SHP77 (cell line): ENCODE data around the gene CLCN4.

Source experiments
- DNase-seq, 2 experiments: peaks; one replicate each; lab custom pipeline; 2025; lab: John Stamatoyannopoulos, UW

CLCN4 gene

DNA sequence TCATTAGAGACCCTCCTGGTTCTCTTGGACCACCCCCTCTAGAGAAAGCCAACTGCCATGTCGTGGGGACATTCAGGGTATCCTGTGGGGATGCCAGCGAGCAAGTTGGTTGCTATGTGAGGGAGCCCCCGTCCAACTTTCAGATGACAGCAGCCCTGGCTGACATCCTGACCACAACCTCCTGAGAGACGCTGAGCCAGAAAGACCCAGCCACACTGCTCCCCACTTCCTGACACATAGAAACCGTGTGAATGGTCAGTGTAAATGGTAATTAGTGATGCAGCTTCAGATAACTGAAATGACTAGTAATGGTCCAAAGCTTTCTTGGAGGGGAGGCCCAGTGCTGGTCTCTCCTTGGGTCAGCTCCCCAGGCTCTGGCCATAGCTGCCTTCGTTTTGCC, 10.8 kb downstream of the CLCN4 start:
- DNase-seq: no peak

DNA sequence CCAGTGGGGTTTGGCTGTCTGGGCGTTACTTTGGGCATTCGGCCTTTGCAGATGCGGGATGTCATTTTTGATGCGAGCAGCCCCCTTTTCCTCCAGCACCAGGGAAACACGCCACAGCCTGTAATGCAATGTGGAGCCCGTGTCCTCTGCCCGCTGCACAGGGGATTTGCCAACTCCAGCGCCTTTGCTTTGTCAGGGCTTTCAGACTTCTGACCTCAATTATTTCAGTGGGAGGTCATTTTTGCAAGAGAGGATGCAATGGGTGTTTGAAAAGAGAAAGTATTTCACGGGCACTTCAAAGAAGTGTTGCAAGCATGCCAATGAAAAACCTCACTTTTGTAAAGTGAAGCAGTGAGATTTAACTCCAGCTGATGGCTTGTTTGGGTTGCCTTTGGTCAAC, 11.5 kb downstream of the CLCN4 start:
- DNase-seq: no peak

DNA sequence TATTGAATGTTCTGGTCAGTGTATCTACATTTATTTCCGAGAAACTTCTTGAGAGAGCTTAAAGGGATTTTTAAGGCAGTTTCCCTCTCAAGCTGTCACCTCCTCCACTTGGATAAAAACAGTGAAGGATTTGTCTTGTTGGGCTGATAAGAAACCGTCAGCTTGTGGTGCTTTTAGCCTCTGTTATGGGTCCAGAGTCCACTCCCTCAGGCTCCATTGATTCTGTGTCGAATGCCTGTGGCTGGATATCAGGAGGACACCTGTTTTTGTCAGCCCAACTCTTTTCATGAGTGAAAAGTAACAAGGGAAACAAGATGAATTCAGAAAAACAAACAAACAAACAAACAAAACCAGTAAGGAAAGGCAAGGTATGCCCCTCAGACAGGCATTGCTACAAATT, 12.4 kb downstream of the CLCN4 start:
- DNase-seq: no peak

DNA sequence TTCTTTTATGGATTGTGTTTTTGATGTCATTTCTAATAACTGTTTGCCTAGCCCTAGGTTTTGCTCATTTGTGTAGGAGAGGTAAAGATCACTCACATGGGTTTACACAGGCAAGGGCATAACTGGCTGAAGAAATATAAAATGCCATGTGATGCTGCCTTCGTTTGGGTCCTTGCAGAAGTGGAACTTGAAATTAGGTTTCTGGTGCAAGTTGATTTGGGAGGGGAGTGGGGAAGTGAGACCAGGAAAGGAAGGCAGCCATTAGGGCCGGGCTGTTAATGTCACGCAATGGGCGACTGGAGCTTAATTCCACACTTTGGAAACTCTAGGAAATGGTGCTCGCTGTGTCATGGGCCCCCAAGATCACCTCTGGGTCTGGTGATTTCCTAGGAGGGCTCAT, 14.5 kb downstream of the CLCN4 start:
- no peak for DNase-seq

DNA sequence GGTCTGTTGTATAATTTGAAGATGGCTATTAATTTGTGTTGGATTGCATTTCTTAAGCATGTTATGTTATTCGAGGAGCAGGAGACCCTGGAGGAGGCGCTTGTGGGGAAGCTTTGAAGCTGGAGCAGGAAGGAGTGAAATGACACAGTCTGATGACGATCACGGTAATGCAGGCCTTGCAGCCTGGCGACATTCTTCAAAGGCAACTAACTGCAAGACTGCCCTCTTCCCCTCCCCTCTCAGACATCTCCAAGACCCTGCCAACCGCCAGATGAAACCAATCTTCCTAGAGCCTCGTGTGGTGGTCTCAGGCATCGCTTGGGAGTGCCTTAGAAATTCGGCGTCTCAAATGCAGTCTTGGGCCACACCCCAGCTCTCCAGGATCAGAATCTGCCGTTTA, 16.1 kb downstream of the CLCN4 start:
- DNase-seq: no peak

DNA sequence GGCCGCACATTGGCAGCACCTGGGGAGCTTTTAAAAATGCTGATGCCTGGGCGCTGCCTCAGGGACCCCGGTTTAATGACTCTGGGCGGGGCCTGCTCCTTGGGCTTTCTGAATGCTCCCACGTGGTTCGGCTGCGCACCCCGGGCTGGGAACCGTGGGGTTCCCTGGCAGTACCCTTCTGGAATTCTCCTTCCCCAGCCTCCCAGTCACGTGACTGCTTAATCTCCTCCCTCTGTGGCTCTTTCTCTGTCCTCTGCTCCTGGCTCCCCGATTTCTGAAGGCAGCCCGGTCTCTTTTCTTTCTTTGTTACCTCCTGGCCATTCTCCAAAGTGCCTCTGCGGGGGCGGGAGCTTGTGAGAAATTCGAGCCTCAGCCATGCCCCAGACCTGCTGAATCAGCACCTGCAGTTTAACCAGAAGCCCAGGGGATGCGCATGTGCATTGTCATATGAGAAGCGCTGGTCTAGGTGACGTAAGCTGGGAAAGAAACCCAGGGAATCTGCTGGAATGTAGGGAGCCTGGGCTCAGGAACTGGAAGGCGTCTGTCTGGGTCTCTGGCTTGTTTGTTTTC, 16.6 kb downstream of the CLCN4 start:
- DNase-seq: no peak

DNA sequence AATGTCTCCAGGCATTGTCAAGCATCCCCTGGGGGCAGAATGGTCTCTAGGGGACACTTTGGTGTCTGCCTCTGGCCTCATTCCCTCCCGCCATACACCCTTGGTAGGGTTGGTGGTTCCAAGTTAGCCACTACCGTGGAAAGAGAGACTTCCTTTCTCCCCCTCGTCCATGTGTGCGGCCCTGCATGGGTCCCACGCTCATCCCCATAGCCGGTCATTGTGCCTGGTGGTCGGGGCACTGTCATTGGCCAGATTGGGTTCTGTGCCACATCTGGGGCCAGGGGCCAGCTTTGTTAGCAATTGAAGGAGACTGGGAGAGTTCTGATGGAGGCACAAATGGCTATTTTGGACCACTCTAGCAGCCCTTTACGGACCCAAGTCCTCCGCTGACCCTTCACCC, 17.3 kb downstream of the CLCN4 start:
- DNase-seq: no peak

DNA sequence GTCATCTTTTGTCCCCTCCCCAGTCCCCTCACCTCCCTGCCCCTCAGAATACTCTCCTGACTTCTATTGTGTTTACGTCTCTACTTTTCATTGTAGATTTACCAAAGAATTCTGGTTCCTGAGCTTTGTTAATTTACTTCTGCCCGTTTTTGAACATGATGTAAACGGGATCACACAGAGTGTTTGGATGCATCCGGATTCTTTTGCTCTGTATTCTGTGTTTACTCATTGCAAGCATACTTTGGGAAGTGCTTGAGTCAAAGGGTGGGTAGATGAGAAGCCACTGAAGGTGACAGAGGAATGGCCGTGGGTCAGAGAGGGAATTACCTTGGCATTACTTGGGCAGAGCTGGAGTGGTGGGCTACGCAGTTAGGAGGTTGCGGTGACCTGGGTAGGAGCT, 18.0 kb downstream of the CLCN4 start:
- no peak for DNase-seq

DNA sequence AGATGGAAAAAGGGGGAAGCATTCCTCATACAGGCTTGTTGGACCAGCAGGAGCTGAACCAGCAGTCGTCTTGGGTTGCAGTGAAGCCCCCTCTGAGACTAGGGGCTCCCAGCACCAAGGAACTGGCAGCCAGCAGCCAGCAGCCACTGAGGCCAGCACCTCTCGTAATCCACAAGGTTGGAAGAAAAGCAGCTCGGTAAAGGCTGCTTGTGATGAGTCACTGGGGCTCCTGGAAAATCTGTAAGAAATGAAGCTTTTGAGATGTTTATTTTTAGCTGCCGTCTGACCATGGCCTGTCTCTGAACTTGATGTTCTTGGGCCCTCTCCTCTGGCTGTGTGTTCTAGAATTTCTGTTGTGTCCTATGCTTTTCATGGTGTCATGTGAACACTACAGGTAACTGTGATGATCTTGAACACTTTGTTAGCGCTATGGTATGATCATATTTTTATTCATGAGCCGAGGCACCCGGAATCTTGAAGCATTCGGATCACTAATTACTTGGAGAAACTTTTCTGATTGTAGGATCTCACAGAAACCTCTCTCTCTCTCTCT, 18.6 kb downstream of the CLCN4 start:
- no peak for DNase-seq

DNA sequence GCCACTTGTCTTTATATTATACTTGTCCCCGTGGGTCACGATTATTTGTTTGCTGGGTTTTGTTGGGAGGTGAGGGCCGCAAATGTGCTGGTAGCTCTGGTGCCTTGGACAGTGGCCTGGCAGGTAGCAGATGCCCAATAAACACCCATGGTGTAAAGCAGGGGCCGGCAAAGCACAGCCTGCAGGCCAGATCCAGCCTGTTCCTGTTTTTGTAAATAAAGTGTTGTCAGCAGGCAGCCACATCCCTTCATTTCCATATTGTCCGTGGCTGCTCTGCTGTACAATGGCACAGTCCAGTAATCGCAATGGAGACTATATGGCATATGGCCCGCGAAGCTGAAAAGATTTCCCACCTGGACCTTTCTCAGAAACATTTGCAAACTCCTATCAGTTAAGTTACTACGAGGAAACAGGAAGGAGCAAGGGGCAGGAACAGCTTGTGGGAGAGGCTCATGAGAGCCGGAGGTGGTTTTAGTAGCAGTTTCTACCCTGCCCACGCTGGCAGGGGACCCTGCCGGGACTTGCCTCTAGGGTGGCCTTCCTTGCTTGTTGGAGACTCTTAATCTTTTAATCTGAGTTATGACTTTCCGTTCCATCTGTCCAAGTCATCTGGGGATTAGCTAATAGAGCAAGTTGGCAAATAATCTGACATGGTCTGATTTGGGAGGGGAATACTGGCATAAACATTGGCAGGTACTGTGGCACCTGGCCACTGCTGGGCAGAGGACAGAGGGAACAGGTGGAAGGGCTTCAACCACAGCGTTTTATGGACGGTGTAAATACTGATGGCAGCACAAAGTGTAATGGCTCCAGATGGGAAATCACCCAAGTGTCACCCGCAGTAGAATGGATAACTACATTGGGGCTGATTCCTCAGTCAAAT, 19.6 kb downstream of the CLCN4 start:
- DNase-seq: no peak

DNA sequence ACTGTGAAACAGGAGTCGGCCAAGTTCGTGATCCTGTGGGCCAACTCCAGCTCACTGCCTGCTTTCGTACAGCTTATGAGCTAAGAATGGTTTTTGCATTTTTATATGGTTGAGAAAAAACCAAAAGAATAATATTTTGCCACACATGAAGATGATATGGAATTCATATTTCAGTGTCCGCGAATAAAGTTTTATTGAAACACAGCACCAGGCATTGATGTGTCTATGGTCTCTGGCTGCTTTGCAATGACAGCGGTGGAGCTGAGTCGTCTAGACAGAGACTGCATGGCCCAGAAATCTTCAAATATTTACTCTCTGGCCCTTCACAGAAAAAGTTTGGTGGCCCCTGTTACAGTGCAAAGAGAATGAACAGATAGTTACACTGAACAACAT, 20.2 kb downstream of the CLCN4 start:
- DNase-seq: no peak

DNA sequence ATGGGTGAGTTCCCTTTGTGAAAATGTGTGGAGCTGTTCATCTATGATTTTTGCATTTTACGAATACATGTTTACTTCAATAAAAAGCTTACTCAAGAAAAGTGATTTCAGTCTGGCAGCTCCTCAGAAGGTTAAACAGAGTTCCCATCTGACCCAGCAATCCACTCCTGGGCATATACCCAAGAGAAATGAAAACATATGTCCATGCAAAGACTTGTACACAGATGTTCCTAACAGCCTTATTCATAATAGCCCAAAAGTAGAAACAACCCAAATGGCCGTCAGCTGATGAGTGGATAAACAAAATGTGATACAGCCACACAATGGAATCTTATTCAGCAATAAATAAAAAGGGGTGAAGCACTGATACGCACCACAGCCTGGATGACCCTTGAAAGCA, 20.8 kb downstream of the CLCN4 start:
- DNase-seq: no peak

DNA sequence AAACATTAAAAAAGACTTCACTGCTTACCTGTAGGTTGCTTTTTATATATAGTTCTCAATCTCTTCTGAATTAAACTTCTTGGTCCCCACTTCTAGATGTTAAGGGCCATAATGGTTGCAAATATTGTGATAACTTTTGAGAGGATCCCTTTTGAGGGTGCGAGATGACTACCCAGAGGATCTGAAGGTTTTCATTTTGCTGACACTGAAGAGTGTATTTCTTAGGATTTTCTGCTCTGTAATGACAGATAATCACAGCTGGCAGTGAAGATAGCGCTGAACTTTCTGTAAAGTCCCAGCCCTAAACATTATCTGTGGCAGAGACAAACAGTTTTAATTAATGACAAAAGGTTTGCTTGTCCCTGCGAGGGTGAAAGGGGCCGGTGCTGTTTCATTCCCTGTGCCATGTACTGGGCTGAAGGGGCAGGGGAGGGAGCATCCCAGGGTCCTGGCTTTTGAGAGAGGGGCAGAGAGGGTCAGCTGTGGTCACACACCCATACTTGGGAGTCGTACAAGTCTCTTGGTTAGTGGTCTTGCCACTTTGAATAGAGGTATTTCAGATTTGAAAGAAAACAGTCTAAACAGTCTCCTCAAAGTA, 22.2 kb downstream of the CLCN4 start:
- DNase-seq: no peak

DNA sequence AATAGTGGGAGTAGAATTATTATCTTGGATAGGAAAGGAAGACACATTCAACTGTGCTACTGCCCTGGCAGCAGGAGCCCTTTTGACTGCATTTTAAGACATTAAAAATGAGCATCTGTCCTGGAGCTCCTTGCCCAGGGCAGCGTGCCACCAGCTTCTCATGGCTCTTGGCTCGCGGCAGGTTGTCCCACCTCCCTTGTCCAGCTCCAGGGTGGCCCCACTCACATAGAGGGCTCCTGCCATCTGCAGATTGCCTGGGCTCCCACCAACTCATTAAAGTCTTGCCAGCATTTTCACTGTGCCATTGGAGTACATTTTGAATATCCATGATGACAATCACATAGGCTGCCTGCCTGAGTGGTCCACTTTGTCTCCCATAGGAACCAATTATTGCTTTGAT, 27.0 kb downstream of the CLCN4 start:
- DNase-seq: no peak

DNA sequence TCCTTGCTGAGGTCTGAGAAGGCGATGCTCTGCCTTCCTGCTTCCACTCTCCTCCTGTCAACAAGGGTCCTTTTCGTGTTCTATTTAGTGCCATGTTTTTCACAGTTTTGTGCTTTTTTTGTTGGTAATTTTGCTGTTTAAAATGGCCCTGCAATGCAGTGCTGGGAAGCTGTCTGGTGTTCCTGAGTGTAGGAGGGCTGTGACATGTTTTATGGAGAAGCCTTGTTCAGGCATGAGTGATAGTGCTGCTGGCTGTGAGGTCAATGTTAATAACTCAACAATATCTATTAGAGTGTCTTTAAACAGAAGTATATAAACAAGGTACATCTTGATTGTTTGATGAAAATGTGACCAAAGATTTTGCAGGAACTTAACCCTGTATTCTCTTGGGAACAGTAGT, 27.6 kb downstream of the CLCN4 start:
- DNase-seq: no peak

DNA sequence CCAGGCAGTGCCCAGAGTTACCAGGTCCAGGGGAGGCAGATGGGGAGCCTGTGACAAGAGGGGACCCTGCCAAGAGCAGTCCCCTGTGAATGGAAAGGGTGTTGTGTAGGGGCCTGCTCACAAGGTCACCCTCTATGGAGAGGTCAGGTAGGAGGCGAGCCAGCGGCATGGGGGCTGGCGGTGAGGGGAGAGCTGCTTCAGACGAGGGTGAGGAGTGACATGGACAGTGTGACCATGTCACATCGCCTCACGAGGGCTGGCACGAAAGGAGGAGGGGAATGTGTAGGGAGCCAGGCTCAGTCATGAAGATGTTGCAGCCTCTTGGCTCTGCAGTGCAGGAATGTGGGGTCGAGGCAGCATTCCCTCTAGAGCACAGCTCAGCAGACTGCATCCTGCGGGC, 29.6 kb downstream of the CLCN4 start:
- no peak for DNase-seq

DNA sequence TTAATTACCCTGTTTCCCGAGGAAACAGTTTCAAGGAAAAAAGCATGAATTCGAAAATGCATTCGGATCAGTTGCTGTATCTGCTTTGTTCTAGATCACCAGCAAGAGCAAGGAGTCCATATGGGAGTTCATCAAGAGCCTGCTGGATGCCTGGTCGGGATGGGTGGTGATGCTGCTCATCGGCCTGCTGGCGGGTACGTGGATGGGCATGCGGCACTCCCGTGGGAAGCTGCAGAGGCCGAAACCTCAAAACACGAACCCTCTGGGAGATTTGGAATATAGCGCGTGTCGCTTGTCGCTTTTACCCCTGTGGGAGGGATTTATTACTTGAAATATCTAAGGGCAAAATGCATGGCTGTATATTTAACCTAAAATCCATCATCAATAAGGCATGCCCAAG, 30.6 kb downstream of the CLCN4 start:
- DNase-seq: no peak

DNA sequence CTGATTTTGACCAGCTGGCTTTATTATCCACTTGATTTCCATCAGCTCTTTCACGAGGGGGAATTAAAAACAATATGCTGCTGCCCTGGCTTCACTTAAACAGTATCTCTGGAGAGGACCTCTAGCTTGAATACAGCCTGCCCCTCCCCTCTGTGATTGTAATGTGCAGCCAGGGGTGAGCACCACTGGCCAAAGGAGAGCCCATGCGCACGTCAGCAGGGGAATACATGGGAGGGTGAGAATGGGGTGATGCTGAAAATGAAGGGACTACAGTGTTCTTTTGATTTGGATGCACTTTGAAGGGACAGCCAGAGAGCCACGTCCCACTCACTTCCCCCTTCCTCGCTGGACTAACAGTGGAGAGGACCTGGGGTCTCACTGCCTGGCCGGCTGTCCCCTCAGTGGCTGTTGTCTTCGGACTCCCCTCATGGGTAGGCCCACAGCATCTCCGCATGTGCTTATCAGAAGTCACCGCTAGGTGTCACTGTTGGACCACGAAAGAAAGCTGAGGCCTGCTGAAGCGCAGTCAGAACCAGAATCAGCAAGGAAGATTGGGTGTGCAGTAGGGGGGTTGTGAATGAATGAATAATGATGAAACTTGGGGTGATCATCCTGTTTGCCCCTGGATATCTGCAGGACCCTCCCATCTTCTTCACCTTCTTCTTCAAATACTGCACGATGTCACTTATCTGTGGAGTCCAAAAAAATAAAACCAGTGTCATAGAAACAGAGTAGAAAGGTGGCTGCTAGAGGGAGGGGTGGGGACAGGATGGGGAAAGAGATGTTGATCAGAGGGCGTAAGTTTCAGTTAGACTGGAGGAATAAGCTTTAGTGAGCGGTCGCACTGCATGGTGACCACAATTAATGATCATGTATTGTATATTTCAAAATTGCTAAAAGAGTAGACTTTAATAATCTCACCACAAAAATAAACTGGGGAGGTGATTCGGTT, 32.8 kb downstream of the CLCN4 start:
- peak; percentile 19 to 63 for DNase-seq

DNA sequence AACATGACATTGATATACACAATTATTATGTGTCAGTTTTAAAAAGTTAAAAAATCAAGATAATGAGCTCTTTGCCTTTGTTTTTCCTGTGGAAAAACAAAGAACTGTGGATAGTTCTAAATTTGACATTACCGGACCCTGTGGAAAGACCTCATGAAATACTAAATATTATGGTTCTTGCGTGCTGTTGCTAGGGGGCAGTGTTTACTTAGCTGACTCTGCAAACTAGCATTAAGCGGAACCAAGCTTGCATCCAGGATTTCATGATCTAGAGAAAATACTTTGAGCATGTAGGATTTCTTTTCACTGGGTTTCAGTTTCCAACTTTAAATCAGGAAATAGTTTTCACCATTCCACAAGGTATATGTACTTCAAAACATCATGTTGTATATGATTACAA, 33.6 kb downstream of the CLCN4 start:
- DNase-seq: peak; percentile 30 to 67

DNA sequence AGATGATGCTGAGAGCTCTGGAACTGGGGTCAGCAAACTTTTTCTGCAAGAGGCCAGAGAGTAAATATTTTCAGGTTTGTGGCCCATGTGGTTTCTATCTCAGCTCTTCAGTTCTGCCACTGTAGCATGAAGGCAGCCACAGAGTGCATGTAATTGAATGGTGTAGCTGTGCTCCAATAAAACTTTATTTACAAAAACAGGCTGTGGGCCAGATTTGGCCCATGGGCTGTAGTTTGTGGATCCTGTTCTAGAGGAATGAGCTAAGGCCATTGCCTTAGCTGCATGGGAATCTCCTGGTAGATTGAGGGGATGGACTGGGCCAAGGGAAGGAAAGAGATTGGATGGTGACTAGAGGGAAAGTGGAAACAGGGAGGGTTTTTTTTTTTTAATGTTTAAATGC, 36.8 kb downstream of the CLCN4 start:
- no peak for DNase-seq

DNA sequence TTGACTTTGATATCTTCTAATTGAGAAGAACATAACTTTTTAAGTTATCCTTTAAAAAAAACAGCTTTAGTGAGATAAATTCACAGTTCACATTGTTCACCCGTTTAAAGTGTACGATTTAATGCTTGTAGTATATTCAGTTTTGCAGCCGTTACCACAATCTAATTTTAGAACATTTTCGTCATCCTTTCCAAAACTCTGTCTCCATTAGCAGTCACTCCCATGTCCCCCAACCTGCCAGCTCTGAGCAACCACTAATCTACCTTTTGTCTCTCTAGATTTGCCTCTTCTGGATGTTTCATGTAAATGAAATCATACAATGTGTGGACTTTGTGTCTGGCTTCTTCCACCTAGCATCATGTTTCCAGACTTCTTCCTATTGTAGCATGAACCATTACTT, 38.6 kb downstream of the CLCN4 start:
- no peak for DNase-seq

DNA sequence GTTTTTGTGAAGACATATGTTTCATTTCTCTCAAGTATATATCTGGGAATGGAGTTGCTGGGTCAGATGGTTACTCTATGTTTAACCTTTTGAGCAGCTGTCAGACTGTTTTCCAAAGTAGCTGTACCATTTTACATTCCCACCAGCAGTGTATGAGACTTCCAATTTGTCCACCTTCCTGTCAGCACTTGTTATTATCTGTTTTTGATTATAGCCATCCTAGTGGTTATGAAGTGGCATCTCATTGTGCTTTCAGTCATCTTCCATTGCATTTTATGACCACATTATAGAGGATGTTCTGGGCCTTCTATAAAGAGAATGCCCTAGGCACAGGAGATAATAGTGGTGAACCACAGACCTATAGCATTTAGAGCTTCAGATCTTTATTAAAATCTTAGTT, 39.2 kb downstream of the CLCN4 start:
- no peak for DNase-seq
